GM23338 (cell line): ENCODE measurements around the gene AQP9. TPM values are rescaled to one million over a fixed set of nuclear protein-coding genes. Genes with fewer than 3 reads are reported as not detected.

ENCODE experiments used
- ATAC-seq: fragments of 200-7000 bp; cut with Tn5 transposase; 3 replicates; pipeline ENCODE4 v1.9.1; 2020
- DNase-seq: peaks from one replicate; pipeline ENCODE4 v3.0.0-alpha.2; 2015; ENCODE audit warnings: low spot score
- H2AFZ ChIP-seq: fragments of 200-600 bp; sonication (generic); 2 replicates; pipeline ENCODE4 v1.8.0; 2016; ENCODE audit warnings: antibody characterized with exemption, mild to moderate bottlenecking, moderate library complexity
- H3F3A ChIP-seq: fragments of 200-600 bp; sonication (generic); replicated peaks from 2 replicates; pipeline ENCODE4 v1.8.0; 2017; ENCODE audit warnings: antibody characterized with exemption, mixed run types, low read depth
- H3K27ac ChIP-seq: fragments of 200-600 bp; sonication (generic); 2 replicates; pipeline ENCODE4 v1.6.1; 2016; ENCODE audit warnings: low read depth
- H3K27me3 ChIP-seq: fragments of 200-600 bp; sonication (generic); 2 replicates; pipeline ENCODE4 v1.8.0; 2016; ENCODE audit warnings: mild to moderate bottlenecking, mixed run types, moderate library complexity; ENCODE audit not compliant: insufficient read depth
- H3K36me3 ChIP-seq: fragments of 200-600 bp; sonication (generic); 2 replicates; pipeline ENCODE4 v1.8.0; 2016; ENCODE audit warnings: mild to moderate bottlenecking; ENCODE audit not compliant: insufficient read depth
- H3K4me1 ChIP-seq: fragments of 200-600 bp; sonication (generic); 2 replicates; pipeline ENCODE4 v1.8.0; 2016; ENCODE audit warnings: mild to moderate bottlenecking, moderate library complexity; ENCODE audit not compliant: insufficient read depth
- H3K4me2 ChIP-seq: fragments of 200-600 bp; sonication (generic); 2 replicates; pipeline ENCODE4 v1.7.1; 2017; ENCODE audit warnings: mixed run types
- H3K4me3 ChIP-seq: fragments of 200-600 bp; sonication (generic); 2 replicates; pipeline ENCODE4 v1.6.1; 2016; ENCODE audit warnings: mixed run types
- H3K79me2 ChIP-seq: fragments of 200-600 bp; sonication (generic); replicated peaks from 2 replicates; pipeline ENCODE4 v1.8.0; 2017; ENCODE audit warnings: mild to moderate bottlenecking; ENCODE audit not compliant: insufficient read depth
- H3K9me2 ChIP-seq: fragments of 200-600 bp; sonication (generic); 2 replicates; pipeline ENCODE4 v1.8.0; 2017; ENCODE audit not compliant: insufficient read depth
- H4K20me1 ChIP-seq: fragments of 200-600 bp; sonication (generic); replicated peaks from 2 replicates; pipeline ENCODE4 v1.8.0; 2017; ENCODE audit warnings: mild to moderate bottlenecking; ENCODE audit not compliant: insufficient read depth
- H3K27ac Mint-ChIP-seq: 2 replicates; pipeline ENCODE4 v1.8.0; 2020; ENCODE audit warnings: inconsistent platforms, mild to moderate bottlenecking, moderate library complexity, mixed read lengths
- H3K27me3 Mint-ChIP-seq: 3 replicates; pipeline ENCODE4 v1.8.0; 2022; ENCODE audit warnings: low read depth, mild to moderate bottlenecking, moderate library complexity, mixed read lengths, inconsistent platforms; ENCODE audit not compliant: insufficient read depth, poor library complexity
- H3K36me3 Mint-ChIP-seq: 3 replicates; pipeline ENCODE4 v1.8.0; 2021; ENCODE audit warnings: low read depth, mild to moderate bottlenecking, inconsistent platforms, moderate library complexity, mixed read lengths
- H3K4me1 Mint-ChIP-seq: 3 replicates; pipeline ENCODE4 v1.8.0; 2020; ENCODE audit warnings: mild to moderate bottlenecking, inconsistent platforms, mixed read lengths
- H3K4me3 Mint-ChIP-seq: 3 replicates; pipeline ENCODE4 v1.8.0; 2021; ENCODE audit warnings: moderate library complexity, mild to moderate bottlenecking, inconsistent platforms, mixed read lengths
- H3K9me3 Mint-ChIP-seq: 3 replicates; pipeline ENCODE4 v1.8.0; 2020; ENCODE audit warnings: moderate library complexity, mild to moderate bottlenecking, inconsistent platforms, mixed read lengths
- CTCF ChIP-seq, 2 experiments: fragments of 200-600 bp in 1 of 2; sonication (generic) in 1 of 2; conservative IDR thresholded peaks; 2 replicates each; pipeline versions ENCODE4 v1.5.1 to v1.6.1; 2016 to 2017; ENCODE audit warnings: antibody characterized with exemption in 2 of 2, low read depth in 2 of 2, mild to moderate bottlenecking in 2 of 2, moderate library complexity in 1 of 2
- ZNF462 ChIP-seq: fragments of 250-450 bp; sonication (Bioruptor Pico); IDR thresholded peaks from 2 replicates; pipeline ENCODE4 v1.5.0; 2020; ENCODE audit warnings: mild to moderate bottlenecking, moderate library complexity
- polyA plus RNA-seq: library from polyadenylated mRNA; unstranded; fragments of >200 nt; fragmentation: Nextera tagmentation; extraction: Ambion mirVana; gene quantifications from 2 replicates; pipeline ENCODE4 v1.2.1, GENCODE V29; 2016
- total RNA-seq: library from RNA; depleted of rRNA; stranded (reverse); fragments of >200 nt; shearing (Covaris generic); gene quantifications from 2 replicates; pipeline ENCODE4 v1.2.3, GENCODE V29; 2014

Gene AQP9
- total and polyA plus RNA-seq, 2 experiments from 2014 or later, result not detected

GRCh38 chr15:58217460-58217859 lies 79.3 kb downstream of the AQP9 start:
- no peak for ATAC-seq
- TF ChIP-seq ZNF462 (CRISPR knock-in tag), result no peak
- TF ChIP-seq CTCF (conservative IDR thresholded peaks at IDR 0.05; ENCODE audit: low read depth in 2 of 2), result peak; percentile 22 to 36; a peak in 2 of 4 replicates
- peaks cover 5% of the 10 kb centered on the region; the same call in 2 of the 3 replicates for H3K9me3 Mint-ChIP-seq

More at GRCh38 chr15:58217460-58217859, 79.3 kb downstream of the AQP9 start:
- no peaks in the 10 kb centered on the region for H3K36me3 Mint-ChIP-seq
- no peak overlapping the region for H3K4me3 Mint-ChIP-seq
- Histone ChIP-seq H3K9me2 (no peaks in the 10 kb centered on the region), H3K27ac (no peak overlapping the region), H3K4me3 (no peak overlapping the region), H4K20me1 (no peaks in the 10 kb centered on the region), H2AFZ (no peak overlapping the region), H3K27me3 (no peaks in the 10 kb centered on the region), H3K4me2 (no peak overlapping the region), H3F3A (no peaks in the 10 kb centered on the region), H3K36me3 (no peaks in the 10 kb centered on the region; the same call in 1 of the 2 replicates), H3K79me2 (no peaks in the 10 kb centered on the region), H3K4me1 (no peaks in the 10 kb centered on the region; the same call in 1 of the 2 replicates)
- DNase-seq, result no peak
- H3K27me3 Mint-ChIP-seq, result peaks cover 2% of the 10 kb centered on the region
- no peak overlapping the region for H3K27ac Mint-ChIP-seq
- H3K4me1 Mint-ChIP-seq, result peaks cover 4% of the 10 kb centered on the region; the same call in 2 of the 3 replicates
